HepG2 (cell line): Measurements from ENCODE around the gene UBQLN4. TPM values are rescaled to one million over a fixed set of nuclear protein-coding genes. Genes with fewer than 3 reads are reported as not detected.

ENCODE experiments used
- ATAC-seq: fragments of 200-7000 bp; cut with Tn5 transposase; 3 replicates; pipeline ENCODE4 v1.9.1; 2020; ENCODE audit warnings: mild to moderate bottlenecking, moderate library complexity
- BruUV-seq: library from RNA; stranded (reverse); fragments of 400-500 nt; replicated peaks from 2 replicates; lab custom pipeline; 2021; lab: Mats Ljungman, UMichigan
- CTCF ChIA-PET: fragments of 300-600 bp; formaldehyde crosslinking; extraction: SDS; loops from one replicate; lab custom pipeline; 2021; ENCODE audit warnings: low total read pairs, inconsistent platforms, low intra/inter-chr PET ratio; lab: Yijun Ruan, JAX
- POLR2A ChIA-PET: fragments of 350-600 bp; sonication (Branson Sonifier 250); formaldehyde crosslinking; loops from one replicate; lab custom pipeline; 2020; ENCODE audit warnings: antibody characterized with exemption, inconsistent platforms; lab: Yijun Ruan, JAX
- DNase-seq: peaks from one replicate; pipeline ENCODE4 v3.0.0-alpha.2; 2015; ENCODE audit warnings: low spot score
- FAIRE-seq: peaks from 3 replicates; lab custom pipeline; 2011; peaks lifted over from hg19 to GRCh38; lab: Jason Lieb, UNC
- H2AFZ ChIP-seq: one replicate; pipeline ENCODE4 v1.6.1; 2011; ENCODE audit warnings: low read length, inconsistent platforms
- H3K27ac ChIP-seq: fragments of 300-600 bp; 3 replicates; pipeline ENCODE4 v1.8.0; 2011; ENCODE audit warnings: mixed run types, mild to moderate bottlenecking, mixed read lengths, low read length, inconsistent platforms; ENCODE audit not compliant: insufficient read depth; ENCODE audit errors: extremely low read length
- H3K27me3 ChIP-seq, 2 experiments: fragments of 200-600 bp in 1 of 2; 2 replicates in 1 of 2; 3 replicates in 1 of 2; pipeline versions ENCODE4 v1.6.0 to v1.8.0; 2011; ENCODE audit warnings: low read length in 2 of 2, mild to moderate bottlenecking in 2 of 2, moderate library complexity in 2 of 2, inconsistent platforms in 1 of 2; ENCODE audit not compliant: insufficient read depth in 2 of 2, control insufficient read depth in 1 of 2
- H3K36me3 ChIP-seq, 2 experiments: fragments of 200-600 bp in 1 of 2; replicated peaks in 1 of 2; 2 replicates in 1 of 2; 3 replicates in 1 of 2; pipeline versions ENCODE4 v1.5.1 to v1.8.0; 2011; ENCODE audit warnings: low read length in 2 of 2, inconsistent platforms in 1 of 2; ENCODE audit not compliant: insufficient read depth in 2 of 2, control insufficient read depth in 1 of 2
- H3K4me1 ChIP-seq: 2 replicates; pipeline ENCODE4 v1.5.1; 2012; ENCODE audit warnings: low read length, inconsistent platforms; ENCODE audit not compliant: insufficient read depth
- H3K4me2 ChIP-seq: 2 replicates; pipeline ENCODE4 v1.6.0; 2011; ENCODE audit warnings: low read depth, low read length, inconsistent platforms
- H3K4me3 ChIP-seq, 3 experiments: fragments of 200-600 bp in 1 of 3; sonication (generic), shearing (Covaris generic) in 1 of 3; replicated peaks in 1 of 3; 2 replicates each; pipeline ENCODE4 v1.5.1; 2011 to 2016; ENCODE audit warnings: low read length in 3 of 3, inconsistent platforms in 2 of 3, low read depth in 2 of 3, mild to moderate bottlenecking in 2 of 3, control low read depth in 1 of 3, mixed read lengths in 1 of 3; ENCODE audit not compliant: insufficient read depth in 1 of 3
- H3K79me2 ChIP-seq: one replicate; pipeline ENCODE4 v1.6.1; 2011; ENCODE audit warnings: low read length, inconsistent platforms; ENCODE audit not compliant: insufficient read depth
- H3K9ac ChIP-seq: 2 replicates; pipeline ENCODE4 v1.6.0; 2011; ENCODE audit warnings: mild to moderate bottlenecking, low read depth, low read length, inconsistent platforms; ENCODE audit not compliant: insufficient read depth
- H3K9me3 ChIP-seq: 2 replicates; pipeline ENCODE4 v1.5.1; 2012; ENCODE audit warnings: mild to moderate bottlenecking, low read length
- H4K20me1 ChIP-seq: 2 replicates; pipeline ENCODE4 v1.6.0; 2011; ENCODE audit warnings: inconsistent platforms, mild to moderate bottlenecking, low read length, moderate library complexity; ENCODE audit not compliant: insufficient read depth
- BATF2 ChIP-seq: sonication (generic); formaldehyde crosslinking; IDR thresholded peaks from 2 replicates; pipeline ENCODE4 v1.8.0; 2022; ENCODE audit warnings: mild to moderate bottlenecking, missing genetic modification reagents, moderate library complexity
- BHLHE40 ChIP-seq: IDR thresholded peaks from 2 replicates; pipeline ENCODE4 v1.6.1; 2011; ENCODE audit warnings: low read length, improper control_type of control experiment
- CCAR2 ChIP-seq: fragments of 200-400 bp; formaldehyde crosslinking; optimal IDR thresholded peaks from 2 replicates; pipeline ENCODE3; 2018; ENCODE audit warnings: low read depth, mild to moderate bottlenecking, low read length, moderate library complexity
- CHD2 ChIP-seq: IDR thresholded peaks from 2 replicates; pipeline ENCODE4 v1.6.1; 2011; ENCODE audit warnings: low read depth, low read length, improper control_type of control experiment
- HNRNPL ChIP-seq: fragments of 200-400 bp; formaldehyde crosslinking; IDR thresholded peaks from 2 replicates; pipeline ENCODE4 v1.6.1; 2017; ENCODE audit warnings: mild to moderate bottlenecking, low read depth, low read length
- NFIB ChIP-seq: sonication (generic); formaldehyde crosslinking; IDR thresholded peaks from 2 replicates; pipeline ENCODE4 v1.9.0; 2021; ENCODE audit warnings: missing genetic modification reagents, mild to moderate bottlenecking, borderline replicate concordance
- PPARG ChIP-seq: conservative IDR thresholded peaks from 2 replicates; pipeline ENCODE4 v1.6.1; 2016; ENCODE audit warnings: missing biosample characterization, missing genetic modification reagents
- SALL2 ChIP-seq: sonication (generic); formaldehyde crosslinking; IDR thresholded peaks from 2 replicates; pipeline ENCODE4 v1.8.1; 2023; ENCODE audit warnings: mild to moderate bottlenecking, missing genetic modification reagents, inconsistent platforms
- STAT5B ChIP-seq: sonication (generic); formaldehyde crosslinking; IDR thresholded peaks from 2 replicates; pipeline ENCODE4 v1.4.0; 2020; ENCODE audit warnings: missing genetic modification reagents
- ZNF329 ChIP-seq: sonication (generic); formaldehyde crosslinking; IDR thresholded peaks from 2 replicates; pipeline ENCODE4 v1.9.0; 2021; ENCODE audit warnings: low read depth, mild to moderate bottlenecking, missing genetic modification reagents
- ZNF414 ChIP-seq: sonication (generic); formaldehyde crosslinking; IDR thresholded peaks from 2 replicates; pipeline ENCODE4 v1.5.0; 2020; ENCODE audit warnings: missing genetic modification reagents
- ZNF577 ChIP-seq: sonication (generic); formaldehyde crosslinking; IDR thresholded peaks from 2 replicates; pipeline ENCODE4 v1.4.0; 2020; ENCODE audit warnings: mild to moderate bottlenecking, low read depth, missing genetic modification reagents, borderline replicate concordance
- WGBS: methylation state at CpG from one replicate; pipeline ENCODE4 v1.1.6; 2017; ENCODE audit warnings: low lambda C conversion rate; 5-methylcytosine and 5-hydroxymethylcytosine counted together
- in situ Hi-C: cut with HindIII; loops from 2 replicates; pipeline ENCODE4 v1.10.0; 2017; ENCODE audit warnings: low pct_unique_long_range_greater_than_20kb; ENCODE audit not compliant: extremely low pct_ligation_motif_present
- intact Hi-C: fragments of 100-400 bp; cut with micrococcal nuclease; formaldehyde crosslinking; loops from one replicate; pipeline ENCODE4 v1.10.0; 2022; ENCODE audit not compliant: unreplicated experiment
- polyA plus RNA-seq, 8 experiments: library from polyadenylated mRNA; depleted of rRNA in 3 of 8; stranded (reverse) in 7 of 8; unstranded in 1 of 8; fragments of >200 nt; fragmentation: Illumina TruSeq in 4 of 8; extraction: Trizol in 4 of 8; gene quantifications; 2 replicates each; pipeline versions ENCODE4 v1.2.1 to v1.2.3, GENCODE V29; 2011 to 2016; ENCODE audit warnings: low read depth in 4 of 8, missing spikeins in 1 of 8, mixed read lengths in 1 of 8; ENCODE audit not compliant: insufficient read depth in 1 of 8
- total RNA-seq, 5 experiments: library from RNA; depleted of rRNA; stranded (reverse); fragments of >200 nt; fragmentation: Illumina TruSeq; extraction: Trizol; gene quantifications; 2 replicates each; pipeline ENCODE4 v1.2.3, GENCODE V29; 2016; ENCODE audit warnings: low read depth in 1 of 5
- TF ChIP-seq, protein P1 (sequence below): sonication (generic); formaldehyde crosslinking; IDR thresholded peaks from 2 replicates; pipeline ENCODE4 v1.4.0; 2020; ENCODE audit warnings: missing genetic modification reagents, borderline replicate concordance
- TF ChIP-seq, protein P2 (sequence below): sonication (generic); formaldehyde crosslinking; IDR thresholded peaks from 2 replicates; pipeline ENCODE4 v1.5.0; 2020; ENCODE audit warnings: missing genetic modification reagents
- TF ChIP-seq, protein P3 (sequence below), 2 experiments: sonication (generic) in 1 of 2; formaldehyde crosslinking in 1 of 2; IDR thresholded peaks; 2 replicates each; pipeline versions ENCODE4 v1.5.1 to v1.6.1; 2011 to 2020; ENCODE audit warnings: borderline replicate concordance in 1 of 2, low read depth in 1 of 2, low read length in 1 of 2, mild to moderate bottlenecking in 1 of 2, missing genetic modification reagents in 1 of 2, moderate library complexity in 1 of 2
- TF ChIP-seq, protein P4 (sequence below): sonication (generic); formaldehyde crosslinking; IDR thresholded peaks from 2 replicates; pipeline ENCODE4 v1.4.0; 2020; ENCODE audit warnings: missing genetic modification reagents, mild to moderate bottlenecking, borderline replicate concordance

UBQLN4 gene
- total and polyA plus RNA-seq, 2 of the 13 experiments (the other 11 are each of a cell fraction or from before 2014, with no cell fraction given), result 31.5 to 39.8 TPM

DNA sequence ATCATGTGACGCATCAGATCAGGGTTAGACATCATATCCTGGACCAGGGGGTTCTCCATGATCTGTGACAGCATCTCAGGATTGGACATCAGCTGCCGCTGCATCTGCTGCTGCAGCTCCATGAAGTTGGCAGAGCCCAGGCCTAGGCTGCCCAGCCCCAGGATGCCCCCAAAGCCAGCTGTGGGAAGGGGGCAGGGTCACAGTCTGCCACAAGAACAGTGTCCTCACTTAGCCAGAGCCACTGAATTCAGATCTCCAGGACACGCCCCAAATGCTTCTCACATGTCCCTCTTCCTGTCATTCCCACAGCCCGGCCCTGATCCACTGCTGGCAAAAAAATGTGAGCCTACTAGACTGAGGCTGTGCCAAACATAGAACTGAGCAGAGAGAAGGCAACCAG is 3.2 kb downstream of the UBQLN4 start:
- DNase-seq (no peak), FAIRE-seq (no peak), ATAC-seq (no peak)
- H3K27me3 ChIP-seq, result no peaks in the 10 kb centered on the region; a peak in 1 of 5 replicates
- H4K20me1 ChIP-seq, result no peaks in the 10 kb centered on the region
- 90% methylated on average over 4 of the region's 4 CpGs for WGBS
- H3K79me2 ChIP-seq, result peaks cover 14% of the 10 kb centered on the region
- peaks cover 13% of the 10 kb centered on the region for H3K4me1 ChIP-seq
- no peak overlapping the region for H3K27ac ChIP-seq
- ChIA-PET POLR2A (interaction anchor here (1.2 kb wide), 1 partner anchor 10 kb away, joined by 3 read pairs; no protein-coding TSS in a partner anchor), CTCF (no interaction called here)
- no peak for TF ChIP-seq PPARG
- TF ChIP-seq HNRNPL, result no peak
- TF ChIP-seq, protein P1, sequence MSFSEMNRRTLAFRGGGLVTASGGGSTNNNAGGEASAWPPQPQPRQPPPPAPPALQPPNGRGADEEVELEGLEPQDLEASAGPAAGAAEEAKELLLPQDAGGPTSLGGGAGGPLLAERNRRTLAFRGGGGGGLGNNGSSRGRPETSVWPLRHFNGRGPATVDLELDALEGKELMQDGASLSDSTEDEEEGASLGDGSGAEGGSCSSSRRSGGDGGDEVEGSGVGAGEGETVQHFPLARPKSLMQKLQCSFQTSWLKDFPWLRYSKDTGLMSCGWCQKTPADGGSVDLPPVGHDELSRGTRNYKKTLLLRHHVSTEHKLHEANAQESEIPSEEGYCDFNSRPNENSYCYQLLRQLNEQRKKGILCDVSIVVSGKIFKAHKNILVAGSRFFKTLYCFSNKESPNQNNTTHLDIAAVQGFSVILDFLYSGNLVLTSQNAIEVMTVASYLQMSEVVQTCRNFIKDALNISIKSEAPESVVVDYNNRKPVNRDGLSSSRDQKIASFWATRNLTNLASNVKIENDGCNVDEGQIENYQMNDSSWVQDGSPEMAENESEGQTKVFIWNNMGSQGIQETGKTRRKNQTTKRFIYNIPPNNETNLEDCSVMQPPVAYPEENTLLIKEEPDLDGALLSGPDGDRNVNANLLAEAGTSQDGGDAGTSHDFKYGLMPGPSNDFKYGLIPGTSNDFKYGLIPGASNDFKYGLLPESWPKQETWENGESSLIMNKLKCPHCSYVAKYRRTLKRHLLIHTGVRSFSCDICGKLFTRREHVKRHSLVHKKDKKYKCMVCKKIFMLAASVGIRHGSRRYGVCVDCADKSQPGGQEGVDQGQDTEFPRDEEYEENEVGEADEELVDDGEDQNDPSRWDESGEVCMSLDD (CRISPR knock-in tag), result no peak
- TF ChIP-seq, protein P2, sequence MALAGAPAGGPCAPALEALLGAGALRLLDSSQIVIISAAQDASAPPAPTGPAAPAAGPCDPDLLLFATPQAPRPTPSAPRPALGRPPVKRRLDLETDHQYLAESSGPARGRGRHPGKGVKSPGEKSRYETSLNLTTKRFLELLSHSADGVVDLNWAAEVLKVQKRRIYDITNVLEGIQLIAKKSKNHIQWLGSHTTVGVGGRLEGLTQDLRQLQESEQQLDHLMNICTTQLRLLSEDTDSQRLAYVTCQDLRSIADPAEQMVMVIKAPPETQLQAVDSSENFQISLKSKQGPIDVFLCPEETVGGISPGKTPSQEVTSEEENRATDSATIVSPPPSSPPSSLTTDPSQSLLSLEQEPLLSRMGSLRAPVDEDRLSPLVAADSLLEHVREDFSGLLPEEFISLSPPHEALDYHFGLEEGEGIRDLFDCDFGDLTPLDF (CRISPR knock-in tag), result no peak
- no peak for TF ChIP-seq CHD2
- no peak for TF ChIP-seq ZNF577 (CRISPR knock-in tag)
- TF ChIP-seq, protein P3, sequence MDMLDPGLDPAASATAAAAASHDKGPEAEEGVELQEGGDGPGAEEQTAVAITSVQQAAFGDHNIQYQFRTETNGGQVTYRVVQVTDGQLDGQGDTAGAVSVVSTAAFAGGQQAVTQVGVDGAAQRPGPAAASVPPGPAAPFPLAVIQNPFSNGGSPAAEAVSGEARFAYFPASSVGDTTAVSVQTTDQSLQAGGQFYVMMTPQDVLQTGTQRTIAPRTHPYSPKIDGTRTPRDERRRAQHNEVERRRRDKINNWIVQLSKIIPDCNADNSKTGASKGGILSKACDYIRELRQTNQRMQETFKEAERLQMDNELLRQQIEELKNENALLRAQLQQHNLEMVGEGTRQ (IDR thresholded peaks at IDR 0.05; ENCODE audit: low read depth, low read length), result no peak
- TF ChIP-seq, protein P3 (CRISPR knock-in tag; IDR thresholded peaks at IDR 0.05; ENCODE audit: borderline replicate concordance), result no peak
- TF ChIP-seq STAT5B, result no peak
- TF ChIP-seq BHLHE40, result no peak
- no peak for TF ChIP-seq CCAR2
- TF ChIP-seq, protein P4, sequence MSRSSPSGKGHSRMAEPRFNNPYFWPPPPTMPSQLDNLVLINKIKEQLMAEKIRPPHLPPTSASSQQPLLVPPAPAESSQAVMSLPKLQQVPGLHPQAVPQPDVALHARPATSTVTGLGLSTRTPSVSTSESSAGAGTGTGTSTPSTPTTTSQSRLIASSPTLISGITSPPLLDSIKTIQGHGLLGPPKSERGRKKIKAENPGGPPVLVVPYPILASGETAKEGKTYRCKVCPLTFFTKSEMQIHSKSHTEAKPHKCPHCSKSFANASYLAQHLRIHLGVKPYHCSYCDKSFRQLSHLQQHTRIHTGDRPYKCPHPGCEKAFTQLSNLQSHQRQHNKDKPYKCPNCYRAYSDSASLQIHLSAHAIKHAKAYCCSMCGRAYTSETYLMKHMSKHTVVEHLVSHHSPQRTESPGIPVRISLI (CRISPR knock-in tag), result no peak
- no peak for TF ChIP-seq BATF2 (CRISPR knock-in tag)
- no peak for TF ChIP-seq SALL2
- TF ChIP-seq ZNF414, result no peak
- TF ChIP-seq ZNF329 (CRISPR knock-in tag), result no peak
- no peak for TF ChIP-seq NFIB (CRISPR knock-in tag)
- H2AFZ ChIP-seq, result no peak overlapping the region
- no peak overlapping the region for H3K4me3 ChIP-seq
- no peak overlapping the region for H3K9ac ChIP-seq
- no peaks in the 10 kb centered on the region for H3K9me3 ChIP-seq
- no peak overlapping the region for H3K4me2 ChIP-seq
- peaks cover 7 to 26% of the 10 kb centered on the region in 2 experiments; a peak in 4 of 5 replicates for H3K36me3 ChIP-seq
- in situ Hi-C loops, result no loop called here
- intact Hi-C loops, result no loop called here
- BruUV-seq, result no TSS peak
